WERI-Rb-1 (cell line): Measurements from ENCODE around the gene DLAT.
"Not testable (repeated sequence)": the region's sequence is repeated elsewhere in the genome, so short reads cannot be mapped to it uniquely, and the experiment has no call there.

Experiments used
- DNase-seq: peaks from one replicate; pipeline ENCODE4 v3.0.0-alpha.2; 2020
- H3K27ac ChIP-seq: fragments of 250-450 bp; sonication (Bioruptor Pico); 2 replicates; pipeline ENCODE4 v1.5.1; 2020; ENCODE audit warnings: mild to moderate bottlenecking, moderate library complexity
- H3K27me3 ChIP-seq: fragments of 250-450 bp; sonication (Bioruptor Pico); 2 replicates; pipeline ENCODE4 v1.5.1; 2021; ENCODE audit warnings: mild to moderate bottlenecking, low read depth, moderate library complexity; ENCODE audit not compliant: insufficient read depth, severe bottlenecking
- H3K36me3 ChIP-seq: fragments of 250-450 bp; sonication (Bioruptor Pico); 2 replicates; pipeline ENCODE4 v1.5.1; 2020; ENCODE audit warnings: mild to moderate bottlenecking, moderate library complexity
- H3K4me3 ChIP-seq: 2 replicates; pipeline ENCODE4 v1.5.1; 2011; ENCODE audit warnings: low read depth, mild to moderate bottlenecking, control low read depth, low read length
- H3K9me3 ChIP-seq: fragments of 250-450 bp; sonication (Bioruptor Pico); 2 replicates; pipeline ENCODE4 v1.5.1; 2021; ENCODE audit warnings: mild to moderate bottlenecking, moderate library complexity; ENCODE audit not compliant: severe bottlenecking
- CTCF ChIP-seq: IDR thresholded peaks from 2 replicates; pipeline ENCODE4 v1.5.1; 2011; ENCODE audit warnings: low read depth, mild to moderate bottlenecking, control low read depth, inconsistent platforms, low read length

DLAT gene

GRCh38 chr11:112037527-112037926 is 12.3 kb downstream of the DLAT start:
- Histone ChIP-seq H3K27me3 (no peaks in the 10 kb centered on the region), H3K36me3 (peaks cover 71% of the 10 kb centered on the region), H3K27ac (no peak overlapping the region), H3K9me3 (no peaks in the 10 kb centered on the region), H3K4me3 (no peak overlapping the region)
- no peak for TF ChIP-seq CTCF
- DNase-seq, result no peak

GRCh38 chr11:112042161-112042960 is 17.2 kb downstream of the DLAT start:
- DNase-seq, result no peak
- Histone ChIP-seq H3K27me3 (no peaks in the 10 kb centered on the region), H3K36me3 (peaks cover 72% of the 10 kb centered on the region), H3K9me3 (no peaks in the 10 kb centered on the region), H3K27ac (no peak overlapping the region), H3K4me3 (no peak overlapping the region)
- TF ChIP-seq CTCF, result no peak

- H3K4me3 ChIP-seq, result no peak overlapping the region
- H3K27me3 ChIP-seq, result no peaks in the 10 kb centered on the region
- H3K36me3 ChIP-seq, result peaks cover 69% of the 10 kb centered on the region
- no peak for DNase-seq
- no peaks in the 10 kb centered on the region for H3K9me3 ChIP-seq
- no peak overlapping the region for H3K27ac ChIP-seq
- TF ChIP-seq CTCF, result no peak
Measured at GRCh38 chr11:112042961-112043304, 17.7 kb downstream of the DLAT start.

GRCh38 chr11:112044961-112045360 is 19.8 kb downstream of the DLAT start:
- DNase-seq, result no peak
- peaks cover 59% of the 10 kb centered on the region for H3K36me3 ChIP-seq
- TF ChIP-seq CTCF, result no peak
- no peaks in the 10 kb centered on the region for H3K9me3 ChIP-seq
- no peak overlapping the region for H3K27ac ChIP-seq
- H3K4me3 ChIP-seq, result no peak overlapping the region
- no peaks in the 10 kb centered on the region for H3K27me3 ChIP-seq

GRCh38 chr11:112046647-112047046 is 21.4 kb downstream of the DLAT start:
- not testable (repeated sequence) for H3K27ac ChIP-seq, DNase-seq, H3K27me3 ChIP-seq, H3K4me3 ChIP-seq, H3K9me3 ChIP-seq
- H3K36me3 ChIP-seq, result peaks cover 63% of the 10 kb centered on the region

- not testable (repeated sequence) for H3K27me3 ChIP-seq, H3K4me3 ChIP-seq, H3K9me3 ChIP-seq, DNase-seq, H3K27ac ChIP-seq
- H3K36me3 ChIP-seq, result peaks cover 73% of the 10 kb centered on the region
Measured at GRCh38 chr11:112048256-112048655, 23.0 kb downstream of the DLAT start.

GRCh38 chr11:112049777-112050176 is 24.6 kb downstream of the DLAT start:
- no peak overlapping the region for H3K4me3 ChIP-seq
- H3K27me3 ChIP-seq, result no peaks in the 10 kb centered on the region
- no peaks in the 10 kb centered on the region for H3K9me3 ChIP-seq
- no peak for DNase-seq
- H3K36me3 ChIP-seq, result peaks cover 75% of the 10 kb centered on the region
- no peak for TF ChIP-seq CTCF
- H3K27ac ChIP-seq, result no peak overlapping the region
